ENCODE measurements around the gene FBXO45. TPM values are rescaled to one million over a fixed set of nuclear protein-coding genes. Genes with fewer than 3 reads are reported as not detected.

FBXO45 gene, protein sequence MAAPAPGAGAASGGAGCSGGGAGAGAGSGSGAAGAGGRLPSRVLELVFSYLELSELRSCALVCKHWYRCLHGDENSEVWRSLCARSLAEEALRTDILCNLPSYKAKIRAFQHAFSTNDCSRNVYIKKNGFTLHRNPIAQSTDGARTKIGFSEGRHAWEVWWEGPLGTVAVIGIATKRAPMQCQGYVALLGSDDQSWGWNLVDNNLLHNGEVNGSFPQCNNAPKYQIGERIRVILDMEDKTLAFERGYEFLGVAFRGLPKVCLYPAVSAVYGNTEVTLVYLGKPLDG
- total RNA-seq (2022; extraction: Qiagen RNA extraction): 7.1 to 8.1 TPM (median 7.5 TPM) in 5 replicates

DNA sequence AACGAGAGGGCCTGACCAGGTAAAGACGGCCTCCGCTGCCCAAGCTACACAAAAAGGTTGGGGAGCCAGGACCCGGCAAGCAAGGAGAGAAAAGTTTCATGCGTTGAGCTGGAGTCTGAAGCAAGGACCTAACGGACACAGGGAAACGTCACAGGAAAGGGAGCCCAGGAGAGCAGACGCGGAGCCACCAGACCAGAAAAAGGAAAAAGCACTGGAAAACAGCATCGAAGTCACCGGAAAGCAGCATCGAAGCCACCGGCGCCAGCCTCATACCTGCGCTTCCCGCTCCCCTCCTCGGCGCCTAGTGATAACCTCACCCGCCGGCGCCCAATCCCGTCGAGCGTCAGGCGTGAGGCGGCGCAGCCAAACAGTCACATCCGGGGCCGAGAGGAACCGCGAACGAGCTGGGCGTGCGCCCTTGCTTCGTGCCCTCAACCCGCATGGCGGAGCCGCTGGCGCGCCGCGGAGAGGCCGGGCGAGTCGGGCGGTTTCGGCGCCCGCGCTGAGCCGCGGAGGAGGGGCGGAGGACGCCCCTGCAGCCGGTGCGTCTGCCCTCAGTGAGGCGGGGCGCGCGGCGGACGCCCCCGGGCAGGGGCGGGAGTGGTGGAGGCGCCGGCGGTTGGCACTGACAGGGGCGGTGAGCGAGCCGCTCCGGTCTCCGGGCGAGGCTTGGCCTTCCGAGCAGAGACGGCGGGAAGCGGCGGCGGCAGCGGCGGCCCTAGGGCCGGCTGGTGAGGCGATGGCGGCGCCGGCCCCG lies at the start of gene FBXO45, which contains the start of gene WDR53:
Gene FBXO45 (plus strand): TSS at position 415 of the 757 bp plus-strand sequence. CDS start 325 bp downstream, at position 740.
Gene WDR53 (minus strand): TSS at position 309 of the 757 bp plus-strand sequence. CDS start 7,079 bp downstream, outside the sequence.

Other genes with a start within 250 kb of the FBXO45 start
- gene TM4SF19, start 230.3 kb upstream of the FBXO45 start, total RNA-seq (2022; extraction: Qiagen RNA extraction): 8.1 to 11.0 TPM (median 10.6 TPM) in 5 replicates
- 6.6 to 10.4 TPM (median 8.8 TPM) in 5 replicates for gene UBXN7, start 136.2 kb upstream of the FBXO45 start, total RNA-seq (2022; extraction: Qiagen RNA extraction)
- gene RNF168, start 64.9 kb upstream of the FBXO45 start, total RNA-seq (2022; extraction: Qiagen RNA extraction): 3.5 to 4.8 TPM (median 4.4 TPM) in 5 replicates
- 0.03 TPM in 1 of 5 replicates, not detected in the others for gene SMCO1, start 53.3 kb upstream of the FBXO45 start, total RNA-seq (2022; extraction: Qiagen RNA extraction)
- gene WDR53, start 106 bp upstream of the FBXO45 start, total RNA-seq (2022; extraction: Qiagen RNA extraction): 8.0 to 12.1 TPM (median 9.8 TPM) in 5 replicates
- 0.05 TPM in 1 of 5 replicates, not detected in the others for gene NRROS, start 71.0 kb downstream of the FBXO45 start, total RNA-seq (2022; extraction: Qiagen RNA extraction)
- 2.7 to 3.4 TPM (median 2.9 TPM) in 5 replicates for gene CEP19, start 143.6 kb downstream of the FBXO45 start, total RNA-seq (2022; extraction: Qiagen RNA extraction)
- gene PIGX, start 143.7 kb downstream of the FBXO45 start, total RNA-seq (2022; extraction: Qiagen RNA extraction): 27.1 to 33.4 TPM (median 30.6 TPM) in 5 replicates
- 29.7 to 56.8 TPM (median 36.6 TPM) in 5 replicates for gene PAK2, start 171.2 kb downstream of the FBXO45 start, total RNA-seq (2022; extraction: Qiagen RNA extraction)